ENCODE data around the gene CRLF1.

The CRLF1 gene

GRCh38 chr19:18590273-18591272 is 16.0 kb downstream of the CRLF1 start:
- DNase-seq, result no peak

DNA sequence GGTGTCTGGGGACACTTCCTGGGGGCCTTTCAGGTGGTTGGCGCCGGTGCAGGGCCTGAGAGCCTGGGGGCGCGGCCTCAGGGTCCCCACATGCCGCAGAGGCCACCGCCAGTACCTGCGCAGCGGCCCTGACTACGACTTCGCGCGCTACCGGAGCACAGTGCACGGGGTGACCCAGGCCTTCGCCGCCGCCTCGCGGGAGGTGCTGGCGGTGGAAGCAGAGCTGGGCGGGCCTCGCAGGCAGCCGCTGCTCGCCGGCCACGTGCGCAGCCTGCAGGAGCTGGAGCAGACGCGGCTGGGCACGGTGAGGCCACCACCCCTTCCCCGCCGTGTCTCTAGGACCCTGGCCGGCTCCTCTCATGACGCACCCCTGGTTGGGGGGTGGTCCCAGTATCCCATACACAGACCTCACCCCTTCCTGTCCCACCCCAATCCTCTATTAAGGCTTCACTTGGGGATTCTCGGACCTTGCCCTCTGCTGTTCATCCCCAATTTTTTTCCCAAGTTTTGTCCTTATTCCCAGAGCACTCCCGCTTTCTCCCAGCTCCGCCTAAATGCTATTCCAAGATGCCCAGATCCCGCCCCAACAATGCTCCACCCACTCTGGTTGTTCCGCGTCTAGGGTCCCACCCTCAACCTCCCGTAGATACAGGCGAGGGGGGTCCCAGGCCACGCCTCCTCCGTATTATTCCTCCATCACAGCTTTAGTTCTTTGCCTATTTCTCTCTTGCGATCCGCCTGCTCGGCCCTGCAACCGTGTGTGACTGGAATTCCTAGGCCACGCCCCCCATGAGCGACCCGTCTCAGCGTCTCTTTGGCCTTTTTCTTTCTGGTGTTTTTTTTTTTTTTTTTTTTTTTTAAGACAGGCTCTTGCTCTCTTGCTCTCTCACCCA is 17.0 kb downstream of the CRLF1 start:
- DNase-seq, result no peak

DNA sequence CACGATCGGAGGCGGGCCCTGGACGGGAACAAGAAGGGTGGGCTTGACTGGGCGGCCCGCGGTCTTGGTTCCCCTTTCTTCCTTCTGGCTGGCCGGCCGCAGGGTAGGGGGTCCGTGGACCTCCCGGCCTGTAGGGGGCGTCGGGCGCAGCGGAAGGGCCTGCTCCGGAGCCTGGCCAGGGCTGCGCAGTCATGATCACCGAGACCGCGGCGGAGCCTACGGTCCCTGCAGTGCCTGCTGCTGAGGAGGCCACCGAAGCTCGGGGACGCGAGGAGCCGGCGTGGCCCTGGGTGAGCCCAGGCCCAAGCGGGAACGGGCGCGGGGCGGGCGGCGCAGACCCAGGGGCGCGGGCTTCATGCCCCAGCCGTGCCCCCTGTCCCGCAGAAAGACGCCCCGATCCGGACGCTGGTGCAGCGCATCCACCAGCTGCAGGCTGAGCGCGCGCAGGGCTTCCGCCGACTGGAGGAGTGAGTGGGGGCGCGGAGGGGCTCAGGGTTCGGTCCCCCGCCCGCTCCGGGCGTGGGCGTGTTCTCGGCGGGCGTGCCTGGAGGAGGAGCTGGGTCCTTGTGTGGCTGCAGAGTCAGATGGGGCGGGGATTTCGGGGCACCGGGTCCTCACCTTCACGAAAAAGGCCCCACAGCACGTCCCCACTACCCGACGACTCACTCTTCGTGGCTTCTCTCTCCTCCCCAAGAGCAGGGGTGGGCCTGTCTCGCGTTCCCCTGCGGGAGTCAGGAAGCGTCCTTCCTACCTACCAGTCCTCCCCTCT is 17.8 kb downstream of the CRLF1 start, which contains the start of gene REX1BD:
TSS of gene REX1BD (plus strand) at position 188 of the 769 bp plus-strand sequence. CDS start at position 192, 4 bp downstream.
- peak; percentile 86 for DNase-seq

GRCh38 chr19:18587962-18588610 is 18.5 kb downstream of the CRLF1 start:
- DNase-seq, result no peak

DNA sequence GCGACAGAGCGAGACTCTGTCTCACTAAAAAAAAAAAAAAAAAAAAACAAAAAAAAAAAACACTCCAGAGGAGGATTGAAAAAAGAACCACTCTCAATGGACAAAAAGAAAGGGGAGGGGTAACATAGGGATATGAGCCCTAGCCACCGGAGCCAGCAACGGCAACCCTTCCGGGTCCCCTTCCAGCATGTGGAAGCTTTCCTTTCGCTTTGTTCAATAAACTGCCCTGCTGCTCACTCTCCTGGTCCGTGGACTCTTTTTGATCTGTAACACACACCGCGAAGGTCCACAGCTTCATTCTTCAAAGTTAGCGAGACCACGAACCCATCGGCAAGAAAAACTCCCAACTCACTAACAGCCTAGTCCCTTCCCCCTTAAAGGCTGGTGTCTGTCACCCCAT is 19.0 kb downstream of the CRLF1 start:
- DNase-seq, result no peak

GRCh38 chr19:18586306-18586705 is 20.3 kb downstream of the CRLF1 start:
- no peak for DNase-seq

DNA sequence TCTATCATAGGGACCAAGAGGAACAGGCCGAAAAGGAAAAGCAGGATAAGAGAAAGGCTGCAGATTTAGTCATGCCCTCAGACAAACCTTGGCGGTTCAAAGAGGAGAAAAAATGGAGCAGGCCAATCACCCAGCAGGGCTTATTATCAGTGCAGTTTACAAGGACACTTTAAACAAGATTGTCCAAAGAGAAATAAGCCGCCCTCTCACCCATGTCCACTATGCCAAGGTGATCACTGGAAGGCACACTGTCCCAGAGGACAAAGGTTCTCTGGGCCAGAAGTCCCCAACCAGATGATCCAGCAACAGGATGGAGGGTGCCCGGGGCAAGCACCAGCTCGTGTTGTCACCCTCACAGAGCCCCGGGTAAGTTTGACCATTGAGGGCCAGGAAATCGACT is 26.3 kb downstream of the CRLF1 start:
- no peak for DNase-seq

DNA sequence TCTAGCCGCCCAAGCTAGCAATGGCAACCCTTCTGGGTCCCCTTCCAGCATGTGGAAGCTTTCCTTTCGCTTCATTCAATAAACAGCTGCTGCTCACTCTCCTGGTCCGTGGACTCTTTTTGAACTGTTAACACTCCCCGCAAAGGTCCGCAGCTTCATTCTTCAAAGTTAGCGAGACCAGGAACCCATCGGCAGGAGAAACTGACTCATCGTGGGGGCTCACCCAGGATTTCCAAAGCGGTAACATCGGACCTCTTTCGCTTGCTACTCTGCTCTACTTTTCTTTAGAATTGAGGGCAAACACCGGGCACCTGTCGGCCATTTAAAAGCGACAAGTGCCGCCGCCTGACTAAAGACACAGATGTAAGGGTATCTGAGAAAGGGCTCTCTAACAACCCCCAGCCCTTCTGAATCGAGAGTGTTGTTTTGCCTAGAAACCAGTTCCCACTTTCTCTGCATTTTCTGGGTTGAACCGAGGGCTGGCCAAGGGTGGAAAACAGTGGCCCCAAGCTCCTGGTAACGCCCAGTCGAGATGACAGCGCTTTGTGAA is 29.2 kb downstream of the CRLF1 start:
- no peak for DNase-seq

DNA sequence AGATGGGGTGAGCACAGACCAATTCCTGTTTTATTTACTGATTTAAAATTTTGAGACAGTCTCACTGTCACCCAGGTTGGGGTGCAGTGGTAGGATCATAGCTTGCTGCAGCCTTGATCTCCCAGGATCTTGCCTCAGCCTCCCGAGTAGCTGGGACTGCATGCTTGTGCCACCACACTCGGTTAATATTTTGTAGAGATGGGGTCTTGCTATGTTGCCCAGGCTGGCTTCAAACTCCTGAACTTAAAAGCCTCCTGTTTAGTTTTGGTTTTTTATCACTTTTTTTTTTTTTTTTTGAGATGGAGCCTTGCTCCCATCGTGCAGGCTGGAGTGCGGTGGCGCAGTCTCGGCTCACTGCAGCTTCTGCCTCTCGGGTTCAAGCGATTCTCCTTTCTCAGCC is 30.2 kb downstream of the CRLF1 start:
- no peak for DNase-seq

GRCh38 chr19:18574691-18575291 is 31.8 kb downstream of the CRLF1 start:
- no peak for DNase-seq

DNA sequence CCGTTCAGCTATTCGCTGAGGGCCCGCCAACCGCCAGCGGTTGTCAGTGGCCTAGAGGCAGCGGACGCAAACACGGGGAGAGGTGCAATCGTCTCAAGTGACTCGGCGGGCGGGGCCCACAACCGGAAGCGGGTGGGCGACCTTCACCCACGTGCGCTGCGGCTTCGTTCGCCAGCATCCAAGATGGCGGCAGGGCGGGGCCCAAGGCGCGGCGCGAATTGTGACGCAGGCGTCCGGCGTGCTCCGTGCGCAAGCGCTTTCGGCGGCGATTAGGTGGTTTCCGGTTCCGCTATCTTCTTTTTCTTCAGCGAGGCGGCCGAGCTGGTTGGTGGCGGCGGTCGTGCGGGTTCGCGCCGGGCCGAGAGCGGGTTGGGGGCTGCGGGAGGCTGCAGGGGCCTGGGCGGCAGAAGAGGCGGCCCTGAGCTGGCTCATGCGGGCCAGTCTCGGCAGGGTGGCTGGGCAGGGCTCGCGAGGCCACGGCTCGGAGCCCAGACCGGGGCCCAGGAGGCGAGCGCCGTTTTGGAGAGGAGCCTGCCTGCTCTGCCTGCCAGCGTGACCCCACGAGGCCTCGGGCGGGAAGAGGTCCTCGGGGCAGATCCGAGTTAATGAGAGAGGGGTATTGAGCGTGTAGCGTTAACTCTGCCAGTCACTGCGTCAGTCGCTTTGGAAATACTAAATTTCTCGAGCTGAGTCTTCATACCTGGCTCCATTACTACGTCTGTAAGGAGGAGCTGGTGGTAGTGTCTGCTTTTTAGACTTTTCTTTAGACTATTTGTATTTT is 34.8 kb downstream of the CRLF1 start, which contains the start of gene UBA52:
TSS of gene UBA52 (plus strand) at position 294 of the 781 bp plus-strand sequence. CDS start 1,444 bp downstream, outside the sequence.
- DNase-seq, result peak; percentile 99

DNA sequence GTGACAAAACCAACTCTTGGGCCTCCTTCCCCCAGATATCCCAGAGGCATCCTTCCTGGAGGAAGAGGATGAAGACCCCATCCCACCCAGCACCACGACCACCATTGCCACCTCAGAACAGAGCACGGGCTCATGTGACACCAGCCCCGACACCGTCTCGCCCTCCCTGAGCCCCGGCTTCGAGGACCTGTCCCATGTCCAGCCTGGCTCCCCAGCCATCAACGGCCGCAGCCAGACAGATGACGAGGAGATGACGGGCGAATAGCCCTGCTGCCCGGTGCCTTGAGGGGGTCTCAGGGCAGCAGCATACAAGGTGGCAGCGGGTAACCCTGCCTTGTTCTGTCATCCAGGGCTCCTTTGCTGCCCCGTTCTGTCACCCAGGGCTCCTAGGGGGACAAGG is 38.2 kb downstream of the CRLF1 start:
- no peak for DNase-seq

DNA sequence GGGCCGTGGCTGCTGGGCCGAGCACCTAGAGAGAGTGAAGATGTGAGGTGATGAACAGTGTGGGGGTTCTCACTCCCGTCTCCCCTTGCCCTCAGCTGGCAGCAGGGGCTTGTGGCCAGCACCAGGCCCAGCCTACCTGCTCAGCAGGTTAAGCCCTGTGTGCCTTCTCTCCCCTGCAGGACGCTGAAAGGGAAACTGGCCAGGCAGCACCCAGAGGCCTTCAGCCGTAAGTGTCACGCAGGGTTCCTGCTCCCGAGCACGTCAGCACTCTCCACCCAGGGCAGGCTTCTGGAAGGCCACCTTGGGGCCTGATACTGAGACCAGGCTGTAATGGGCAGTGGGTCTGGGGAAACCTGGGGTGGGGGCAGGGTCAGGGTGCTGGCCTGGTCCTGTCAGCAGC is 39.6 kb downstream of the CRLF1 start:
- no peak for DNase-seq

DNA sequence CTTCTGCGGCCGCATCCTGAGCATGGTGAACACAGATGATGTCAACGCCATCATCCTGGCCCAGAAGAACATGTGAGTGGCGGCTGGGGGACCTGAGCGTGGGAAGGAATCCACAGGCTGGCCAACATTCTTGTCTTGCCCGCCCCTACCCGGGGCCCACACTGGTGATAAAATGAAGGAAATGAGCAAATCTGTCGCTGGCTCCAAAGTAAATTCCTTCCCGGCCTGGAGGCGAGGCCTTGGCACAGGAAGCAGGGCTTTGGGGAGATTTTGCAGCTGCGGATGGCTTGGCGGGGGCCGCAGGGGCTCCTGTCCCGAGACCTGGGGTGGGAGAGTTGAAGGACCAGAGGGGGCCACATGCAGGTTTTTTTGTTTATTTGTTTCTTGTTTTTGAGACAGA is 44.5 kb downstream of the CRLF1 start:
- DNase-seq, result no peak

GRCh38 chr19:18559685-18560084 is 46.9 kb downstream of the CRLF1 start:
- DNase-seq, result no peak

DNA sequence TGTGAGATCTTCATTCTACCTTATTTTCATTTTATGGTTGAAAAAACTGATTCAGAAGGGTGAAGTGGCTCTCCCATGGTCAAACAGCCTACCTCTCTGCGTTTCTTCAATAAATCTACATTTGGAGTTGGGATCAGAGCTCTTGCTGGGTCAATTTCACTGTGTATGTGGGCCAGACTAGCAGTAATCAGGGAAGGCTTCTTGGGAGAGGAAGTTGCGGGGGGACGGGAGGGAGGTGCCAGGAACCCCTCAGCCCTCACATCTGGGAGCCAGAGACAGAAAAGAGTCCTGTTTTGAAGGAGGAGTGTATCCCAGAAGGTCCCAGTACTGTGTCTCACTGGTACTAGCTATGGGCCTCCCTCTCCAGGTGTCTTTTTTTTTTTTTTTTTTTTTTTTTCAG is 48.0 kb downstream of the CRLF1 start:
- no peak for DNase-seq

- DNase-seq, result no peak
These were observed 48.4 kb downstream of the CRLF1 start for GRCh38 chr19:18558202-18558555.

DNA sequence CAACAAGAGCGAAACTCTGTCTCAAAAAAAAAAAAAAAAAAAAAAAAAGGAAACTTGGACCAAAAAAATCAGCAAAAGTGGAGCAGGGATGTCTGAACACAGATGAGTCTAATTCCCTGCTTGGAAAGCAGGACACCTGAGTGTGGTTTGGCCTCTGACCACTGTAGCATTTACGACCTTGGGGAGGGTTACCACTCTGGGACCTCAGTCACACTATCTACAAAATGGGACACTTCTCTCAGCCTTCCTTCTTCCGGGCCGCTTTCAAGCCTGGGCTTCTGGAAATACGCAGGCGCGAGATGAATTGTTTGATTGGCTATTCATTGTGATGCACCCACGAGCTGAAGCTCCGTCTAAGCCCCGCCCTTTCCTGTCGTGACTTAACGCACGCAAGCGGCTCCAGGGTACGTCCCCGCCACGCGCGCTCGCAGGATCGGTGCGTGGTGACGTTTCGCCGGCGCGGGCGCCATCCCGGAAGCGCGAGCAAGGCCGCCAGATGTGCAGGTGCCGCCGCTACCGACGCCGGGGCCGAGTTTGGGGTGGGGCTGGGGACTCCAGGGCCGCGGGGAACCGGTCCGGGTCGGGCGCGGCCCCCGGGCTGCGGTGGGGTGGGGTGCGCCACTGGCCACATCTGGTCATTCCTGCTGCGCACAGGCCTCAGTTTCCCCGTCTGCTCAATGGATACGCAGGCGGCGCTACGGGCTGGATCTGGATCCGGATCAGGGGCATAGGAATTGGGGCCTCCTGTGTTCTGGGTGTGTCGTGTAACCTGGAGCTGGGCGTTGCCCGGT is 49.0 kb downstream of the CRLF1 start, which contains the start of gene KXD1:
TSS of gene KXD1 (plus strand) at position 460 of the 791 bp plus-strand sequence. CDS start 4,187 bp downstream, outside the sequence.
- DNase-seq, result peak; percentile 98

DNA sequence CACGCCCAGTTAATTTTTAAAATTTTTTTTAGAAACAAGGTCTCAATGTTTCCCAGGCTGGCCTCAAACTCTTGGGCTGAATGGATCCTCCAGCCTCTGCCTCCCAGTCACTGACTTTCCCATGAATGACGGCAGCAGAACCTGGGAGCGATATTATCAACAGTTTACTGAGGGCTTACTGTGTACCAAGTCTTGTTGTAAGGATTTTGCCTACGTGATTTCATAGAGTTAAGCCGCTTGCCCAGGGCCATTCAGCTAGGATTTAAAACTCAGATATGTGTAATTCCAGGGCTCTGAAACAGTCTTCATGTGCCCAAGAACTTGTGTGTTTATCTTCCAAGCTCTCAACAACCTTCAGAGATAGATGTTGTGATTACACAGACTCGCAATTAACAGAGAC is 55.0 kb downstream of the CRLF1 start:
- no peak for DNase-seq

Measured in central memory CD4-positive, alpha-beta T cell (primary cell).